NCI-H2196 (cell line): ENCODE measurements around the gene PPP6R1.

ENCODE experiments used
- DNase-seq: peaks from one replicate; lab custom pipeline; 2025; ENCODE audit not compliant: unreplicated experiment; lab: John Stamatoyannopoulos, UW

PPP6R1 gene

DNA sequence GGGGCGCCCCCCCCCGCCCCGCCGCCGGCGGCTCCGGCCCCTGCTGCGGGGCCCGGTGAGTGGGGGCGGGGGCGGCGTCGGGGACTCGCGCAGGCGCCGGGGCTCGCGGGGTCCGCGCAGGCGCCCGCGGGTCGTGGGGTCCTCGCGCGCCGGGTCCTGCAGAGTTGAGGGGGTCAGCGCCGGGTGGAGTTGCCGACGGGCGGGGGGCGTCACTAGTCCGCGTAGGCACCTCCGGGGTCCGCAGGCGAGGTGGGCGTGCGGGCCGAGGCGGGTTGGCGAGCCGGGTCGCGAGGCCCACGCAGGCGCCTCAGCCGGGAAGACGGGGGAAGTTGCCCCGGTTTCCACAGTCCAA is 365 bp downstream of the PPP6R1 start:
- DNase-seq = no peak

DNA sequence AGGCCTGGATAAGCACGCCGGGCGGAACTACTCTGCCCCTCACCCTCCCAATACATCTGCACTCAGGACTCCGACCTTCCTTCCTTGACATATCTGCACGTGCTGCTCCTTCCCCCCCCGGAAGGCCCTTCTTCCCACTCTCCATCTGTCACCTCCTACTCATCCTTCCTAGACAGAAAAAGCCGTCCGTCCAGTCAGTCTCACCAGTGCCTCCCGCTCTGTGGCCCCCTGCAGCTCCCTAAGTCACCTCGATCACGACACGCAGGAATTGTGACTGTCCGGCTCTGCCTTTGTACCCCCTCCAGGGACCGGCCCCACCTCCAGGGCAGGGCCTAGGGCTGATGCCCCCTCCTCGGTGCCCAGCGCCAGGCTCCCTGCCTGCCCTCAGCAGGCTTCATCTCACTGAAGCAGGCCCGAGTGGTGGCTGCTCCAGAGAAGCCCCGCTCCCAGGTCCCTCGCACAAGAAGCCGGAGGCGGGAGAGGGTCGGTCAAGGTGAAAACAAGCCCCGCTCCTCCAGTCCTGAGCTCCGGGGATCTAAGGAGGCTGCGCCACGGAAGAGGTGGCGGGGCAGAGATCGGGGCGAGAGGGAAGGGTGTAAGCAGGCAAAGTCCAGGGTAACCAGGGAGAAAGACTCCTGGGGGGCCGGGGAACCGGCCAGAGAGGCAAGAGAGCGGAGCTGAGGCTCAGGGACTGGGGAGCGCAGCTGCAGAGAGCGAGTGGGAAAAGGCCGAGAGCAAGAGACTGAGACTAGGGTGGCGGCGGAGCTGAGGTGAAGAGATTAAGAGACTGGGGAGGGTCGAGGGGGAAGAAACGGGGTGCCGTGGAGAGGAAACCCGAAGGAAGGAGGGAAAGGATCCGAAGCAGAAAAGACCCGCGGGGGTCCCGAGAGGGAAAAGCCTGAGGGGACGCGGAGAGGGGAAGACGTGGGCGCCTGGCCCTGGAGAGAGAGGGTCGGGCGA is 1.1 kb downstream of the PPP6R1 start:
- DNase-seq = no peak

GRCh38 chr19:55256562-55257460 is 2.0 kb downstream of the PPP6R1 start:
- no peak for DNase-seq

GRCh38 chr19:55255618-55256423 is 3.0 kb downstream of the PPP6R1 start:
- DNase-seq = no peak

GRCh38 chr19:55254625-55254977 is 4.2 kb downstream of the PPP6R1 start:
- no peak for DNase-seq

- DNase-seq = peak; percentile 66
Measured at GRCh38 chr19:55253842-55254624, 4.8 kb downstream of the PPP6R1 start.

DNA sequence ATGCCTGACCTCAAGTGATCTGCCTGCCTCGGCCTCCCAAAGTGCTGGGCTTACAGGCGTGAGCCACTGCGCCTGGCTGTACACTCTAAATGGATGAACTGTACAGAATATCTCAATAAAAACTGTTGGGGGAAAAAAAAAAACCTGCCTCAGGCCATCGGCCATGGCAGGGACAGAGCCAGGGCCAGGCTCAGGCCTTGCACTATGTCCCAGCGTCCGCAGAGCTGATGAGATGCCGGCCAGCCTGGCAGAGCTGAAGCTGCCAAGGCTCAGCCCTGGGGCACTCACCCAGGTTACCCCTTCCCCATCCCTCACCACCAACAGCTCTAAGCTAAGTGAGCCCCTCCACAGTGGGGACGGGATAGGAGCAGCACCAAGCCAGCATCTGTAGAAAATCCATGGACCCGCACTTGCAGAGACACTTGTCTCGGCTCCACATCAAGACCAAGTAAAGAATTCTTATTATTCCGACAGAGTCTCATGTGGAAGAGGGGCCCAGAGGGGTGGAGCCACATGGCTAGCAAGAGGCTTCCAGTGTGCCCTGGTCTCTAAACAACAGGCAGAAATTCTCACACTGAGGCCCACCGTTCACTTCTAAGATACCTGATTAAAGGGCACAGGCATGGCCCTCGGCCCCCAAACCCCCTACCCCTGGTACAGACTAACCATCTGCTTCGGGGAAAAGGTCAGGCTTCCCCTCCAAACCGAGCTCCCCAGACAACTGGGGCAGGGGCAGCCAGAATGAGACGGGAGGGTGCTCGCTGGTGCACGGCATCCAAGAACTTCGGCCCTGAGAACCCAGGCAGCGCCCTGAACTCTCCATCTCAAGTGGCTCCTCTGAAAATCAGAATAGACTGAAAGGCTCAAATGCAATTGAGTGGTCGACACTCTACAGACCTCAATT is 5.8 kb downstream of the PPP6R1 start:
- DNase-seq = no peak

DNA sequence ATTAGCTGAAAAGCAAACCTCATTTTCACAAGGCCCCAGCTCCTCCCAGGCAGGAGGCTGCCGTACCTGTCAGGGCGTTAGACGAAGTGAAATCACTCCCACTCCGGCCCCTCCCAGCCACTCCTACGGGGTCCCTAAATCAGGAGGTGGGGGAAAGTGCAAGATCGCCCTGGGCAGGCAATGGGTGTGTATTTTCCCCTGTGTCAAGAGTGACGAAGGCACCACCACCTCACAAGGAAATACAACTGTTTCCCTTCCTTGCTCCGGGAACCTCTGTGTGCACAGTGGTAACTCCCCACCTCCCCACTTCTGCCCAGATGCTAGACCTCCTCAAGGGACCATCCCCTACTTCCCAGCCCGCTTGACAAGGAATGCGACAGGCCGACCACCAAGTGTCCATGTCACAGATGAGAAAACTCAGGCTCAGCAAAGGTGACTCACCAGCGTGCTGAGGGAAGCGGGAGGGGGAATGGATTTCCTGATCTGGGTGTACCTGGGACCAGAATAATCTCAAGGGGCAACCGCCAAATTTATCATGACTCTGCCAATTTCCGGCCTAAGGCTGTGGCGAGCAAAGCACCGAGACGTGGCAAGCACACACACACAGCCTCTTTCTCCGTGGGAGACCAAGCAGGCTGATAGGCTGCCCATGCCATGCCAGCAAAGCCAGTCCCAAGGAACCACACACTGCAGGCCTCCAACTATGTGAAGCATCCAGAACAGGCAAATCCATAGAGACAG is 7.3 kb downstream of the PPP6R1 start:
- DNase-seq = no peak

GRCh38 chr19:55250262-55251036 is 8.4 kb downstream of the PPP6R1 start:
- no peak for DNase-seq

DNA sequence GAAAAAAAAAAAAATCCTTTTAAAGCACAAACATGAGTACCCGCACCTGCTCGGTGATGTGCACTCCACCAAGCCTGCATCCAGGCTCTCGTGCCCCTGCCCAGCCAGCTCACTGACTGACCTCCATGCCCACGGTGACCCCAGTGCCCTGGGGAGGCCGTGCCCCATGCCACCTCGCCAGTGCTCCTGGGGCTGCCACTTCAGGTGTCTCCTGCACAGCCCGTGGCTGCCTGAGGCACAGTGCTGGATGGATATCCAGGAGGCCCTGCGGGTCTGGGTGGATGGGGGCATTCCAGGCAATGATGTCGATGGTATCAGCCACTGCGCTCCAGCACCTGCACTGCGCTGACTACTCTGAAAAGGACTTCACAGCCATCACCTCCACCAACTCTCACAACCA is 9.0 kb downstream of the PPP6R1 start:
- DNase-seq = no peak

DNA sequence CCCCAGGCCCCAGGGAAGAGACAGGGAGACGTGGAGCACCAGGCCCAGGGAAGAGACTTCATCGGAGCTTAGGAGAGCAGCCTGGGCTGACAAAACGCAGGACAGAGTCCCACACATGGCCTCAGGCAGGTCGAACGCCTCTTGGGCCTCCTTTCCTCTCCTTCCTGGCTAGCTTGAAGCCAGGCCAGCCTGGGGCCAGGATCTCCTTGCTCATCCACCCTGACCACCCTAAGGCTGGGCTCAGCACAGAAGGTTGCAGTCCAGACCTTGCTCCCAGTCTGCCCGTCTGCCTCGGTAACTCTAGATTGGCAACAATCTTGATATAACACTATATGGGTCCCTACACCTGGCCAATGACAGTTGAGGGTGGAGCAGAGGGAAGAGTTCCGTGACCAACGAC is 10.1 kb downstream of the PPP6R1 start:
- DNase-seq = no peak

DNA sequence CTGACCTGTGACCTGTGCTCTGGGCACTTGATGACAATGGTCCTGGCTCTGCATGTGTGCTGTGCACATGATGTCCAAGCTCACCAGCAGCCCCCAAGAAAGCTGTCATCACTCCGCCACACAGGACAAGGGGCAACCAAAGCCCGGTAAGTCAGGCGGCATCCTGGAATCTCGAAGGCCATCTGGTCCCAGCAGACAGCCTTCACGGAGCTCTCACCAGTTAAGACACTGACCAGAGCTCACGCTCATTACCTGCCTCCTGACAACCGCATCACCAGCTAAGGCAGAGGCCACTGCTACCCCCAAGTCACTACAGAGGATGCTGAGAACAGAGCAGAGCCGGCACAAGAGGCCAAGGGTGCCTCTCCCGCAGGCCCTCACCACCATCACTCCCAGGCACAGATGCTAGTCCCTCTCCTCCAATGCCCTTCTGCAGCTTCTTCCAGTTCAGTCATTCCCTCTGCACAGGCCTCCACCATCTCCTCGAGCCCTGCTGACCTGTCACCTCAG is 10.6 kb downstream of the PPP6R1 start:
- DNase-seq = no peak

- DNase-seq = peak; percentile 33
Measured at GRCh38 chr19:55247621-55248099, 11.2 kb downstream of the PPP6R1 start.

GRCh38 chr19:55246462-55247451 is 12.1 kb downstream of the PPP6R1 start:
- DNase-seq = no peak

- no peak for DNase-seq
Measured at GRCh38 chr19:55245236-55245904, 13.4 kb downstream of the PPP6R1 start.
